Loucy (cell line): ENCODE results near the gene SPATA32.

Source experiments
- H2AFZ ChIP-seq: fragments of 200-600 bp; sonication (generic); 2 replicates; pipeline ENCODE4 v1.6.0; 2016; ENCODE audit warnings: antibody characterized with exemption, mild to moderate bottlenecking, low read length, moderate library complexity
- H3F3A ChIP-seq: fragments of 200-600 bp; 2 replicates; pipeline ENCODE4 v1.6.0; 2016; ENCODE audit warnings: antibody characterized with exemption, low read depth, mild to moderate bottlenecking
- H3K27me3 ChIP-seq: fragments of 200-600 bp; sonication (generic); 2 replicates; pipeline ENCODE4 v1.6.1; 2014; ENCODE audit warnings: low read length, mild to moderate bottlenecking; ENCODE audit not compliant: insufficient read depth, poor library complexity, severe bottlenecking
- H3K36me3 ChIP-seq: fragments of 200-600 bp; sonication (generic); 2 replicates; pipeline ENCODE4 v1.6.1; 2016; ENCODE audit warnings: low read length; ENCODE audit not compliant: insufficient read depth
- H3K4me1 ChIP-seq: fragments of 200-600 bp; sonication (generic); 2 replicates; pipeline ENCODE4 v1.5.1; 2014; ENCODE audit warnings: low read length, mild to moderate bottlenecking; ENCODE audit not compliant: insufficient read depth, poor library complexity, severe bottlenecking
- H3K4me2 ChIP-seq: fragments of 200-600 bp; sonication (generic); 2 replicates; pipeline ENCODE4 v1.6.0; 2014; ENCODE audit warnings: antibody characterized with exemption, low read length, low read depth, mild to moderate bottlenecking; ENCODE audit not compliant: poor library complexity, severe bottlenecking
- H3K4me3 ChIP-seq: fragments of 200-600 bp; sonication (generic); 2 replicates; pipeline ENCODE4 v1.5.1; 2014; ENCODE audit warnings: low read length, mild to moderate bottlenecking, mixed read lengths; ENCODE audit not compliant: poor library complexity, severe bottlenecking
- H3K79me2 ChIP-seq: fragments of 200-600 bp; sonication (generic); 2 replicates; pipeline ENCODE4 v1.6.1; 2014; ENCODE audit warnings: low read length; ENCODE audit not compliant: insufficient read depth
- H3K9ac ChIP-seq: fragments of 200-600 bp; sonication (generic); 2 replicates; pipeline ENCODE4 v1.6.0; 2014; ENCODE audit warnings: mild to moderate bottlenecking, low read depth, low read length, moderate library complexity; ENCODE audit not compliant: poor library complexity, severe bottlenecking
- H3K9me2 ChIP-seq: fragments of 200-600 bp; sonication (generic); replicated peaks from 2 replicates; pipeline ENCODE4 v1.6.1; 2016; ENCODE audit warnings: low read depth, low read length, mixed read lengths
- H3K9me3 ChIP-seq: fragments of 200-600 bp; sonication (generic); 2 replicates; pipeline ENCODE4 v1.6.1; 2014; ENCODE audit warnings: mild to moderate bottlenecking, antibody characterized with exemption, low read length, low read depth; ENCODE audit not compliant: insufficient read depth
- H4K20me1 ChIP-seq: fragments of 200-600 bp; sonication (generic); 2 replicates; pipeline ENCODE4 v1.6.0; 2014; ENCODE audit warnings: antibody characterized with exemption, low read length, mild to moderate bottlenecking; ENCODE audit not compliant: insufficient read depth, poor library complexity, severe bottlenecking
- EZH2phosphoT487 ChIP-seq: fragments of 200-600 bp; IDR thresholded peaks from 2 replicates; pipeline ENCODE4 v1.6.1; 2018; ENCODE audit warnings: antibody characterized with exemption, mild to moderate bottlenecking, moderate library complexity, borderline replicate concordance
- TF ChIP-seq, protein P1 (sequence below): fragments of 200-600 bp; sonication (generic); conservative IDR thresholded peaks from 2 replicates; pipeline ENCODE4 v1.5.1; 2014; ENCODE audit warnings: mild to moderate bottlenecking, antibody characterized with exemption, low read length

Gene SPATA32

DNA sequence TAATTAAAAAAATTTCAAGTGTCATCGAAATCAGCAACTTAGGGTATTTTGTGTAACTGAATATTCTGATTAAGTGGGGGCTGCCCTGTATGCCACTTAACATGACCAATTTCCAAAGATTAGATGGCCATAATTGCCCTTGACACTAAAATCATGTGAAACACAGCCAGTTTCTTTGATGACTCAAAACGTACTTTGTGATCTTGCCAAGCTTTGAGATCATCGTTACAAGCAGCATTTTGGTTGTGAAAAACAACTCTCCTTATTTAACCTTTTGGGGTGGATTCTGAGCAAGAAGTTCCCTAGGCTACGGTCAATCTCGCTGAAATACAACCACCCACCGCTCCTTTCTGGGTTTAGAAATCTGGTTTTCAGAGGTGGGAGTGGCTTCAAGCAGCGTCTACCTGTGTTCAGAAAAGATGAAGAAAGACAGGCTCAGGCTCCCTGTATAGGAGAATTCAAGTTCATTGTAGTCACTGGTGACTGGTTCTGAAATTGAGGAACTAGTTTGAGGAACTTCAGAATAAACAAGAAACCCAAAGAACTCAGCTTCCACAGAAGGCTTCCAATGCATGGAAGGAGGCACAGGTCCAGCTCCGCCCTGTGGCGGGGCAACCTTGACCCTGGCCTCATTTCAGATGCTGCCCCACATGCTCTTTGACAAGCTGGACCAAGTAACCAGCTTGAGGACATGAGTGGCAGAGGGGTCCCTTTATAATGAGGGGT is 45.6 kb upstream of the SPATA32 start:
- Histone ChIP-seq H3K4me2 (no peak overlapping the region), H3K9me3 (no peaks in the 10 kb centered on the region), H3K36me3 (no peaks in the 10 kb centered on the region), H2AFZ (no peak overlapping the region), H3K79me2 (peaks cover 33% of the 10 kb centered on the region; the same call in 1 of the 2 replicates), H3F3A (no peaks in the 10 kb centered on the region), H3K27me3 (no peaks in the 10 kb centered on the region), H3K4me1 (peaks cover 8% of the 10 kb centered on the region), H4K20me1 (no peaks in the 10 kb centered on the region), H3K9me2 (no peaks in the 10 kb centered on the region), H3K9ac (no peak overlapping the region), H3K4me3 (no peak overlapping the region)
- TF ChIP-seq, protein P1, sequence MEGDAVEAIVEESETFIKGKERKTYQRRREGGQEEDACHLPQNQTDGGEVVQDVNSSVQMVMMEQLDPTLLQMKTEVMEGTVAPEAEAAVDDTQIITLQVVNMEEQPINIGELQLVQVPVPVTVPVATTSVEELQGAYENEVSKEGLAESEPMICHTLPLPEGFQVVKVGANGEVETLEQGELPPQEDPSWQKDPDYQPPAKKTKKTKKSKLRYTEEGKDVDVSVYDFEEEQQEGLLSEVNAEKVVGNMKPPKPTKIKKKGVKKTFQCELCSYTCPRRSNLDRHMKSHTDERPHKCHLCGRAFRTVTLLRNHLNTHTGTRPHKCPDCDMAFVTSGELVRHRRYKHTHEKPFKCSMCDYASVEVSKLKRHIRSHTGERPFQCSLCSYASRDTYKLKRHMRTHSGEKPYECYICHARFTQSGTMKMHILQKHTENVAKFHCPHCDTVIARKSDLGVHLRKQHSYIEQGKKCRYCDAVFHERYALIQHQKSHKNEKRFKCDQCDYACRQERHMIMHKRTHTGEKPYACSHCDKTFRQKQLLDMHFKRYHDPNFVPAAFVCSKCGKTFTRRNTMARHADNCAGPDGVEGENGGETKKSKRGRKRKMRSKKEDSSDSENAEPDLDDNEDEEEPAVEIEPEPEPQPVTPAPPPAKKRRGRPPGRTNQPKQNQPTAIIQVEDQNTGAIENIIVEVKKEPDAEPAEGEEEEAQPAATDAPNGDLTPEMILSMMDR, result no peak
- TF ChIP-seq EZH2phosphoT487, result no peak

DNA sequence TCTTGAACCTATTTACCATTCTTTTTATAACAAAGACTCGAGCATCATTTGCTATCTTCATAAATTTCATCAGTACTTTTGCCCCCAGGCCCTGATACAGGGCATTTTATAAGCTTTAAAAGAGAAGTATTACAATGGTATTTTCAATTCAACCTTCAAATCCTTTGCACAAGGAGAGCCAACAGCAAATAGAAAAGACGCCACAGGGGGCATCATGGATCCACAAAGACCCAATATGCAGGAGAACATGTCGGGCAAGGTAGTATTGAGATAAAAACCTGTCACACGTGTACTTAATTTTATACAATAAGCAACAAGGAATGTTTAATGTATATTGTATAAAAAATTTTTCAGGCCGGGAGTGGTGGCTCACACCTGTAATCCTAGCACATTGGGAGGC is 44.7 kb upstream of the SPATA32 start:
- no peak overlapping the region for H3K4me3 ChIP-seq
- no peak overlapping the region for H3K4me2 ChIP-seq
- TF ChIP-seq, protein P1, result peak; percentile 53
- no peak for TF ChIP-seq EZH2phosphoT487
- no peaks in the 10 kb centered on the region for H3K9me3 ChIP-seq
- no peaks in the 10 kb centered on the region for H3K27me3 ChIP-seq
- peaks cover 4% of the 10 kb centered on the region for H3K4me1 ChIP-seq
- no peak overlapping the region for H2AFZ ChIP-seq
- no peak overlapping the region for H3K9ac ChIP-seq
- peaks cover 30% of the 10 kb centered on the region; the same call in 1 of the 2 replicates for H3K79me2 ChIP-seq
- no peaks in the 10 kb centered on the region for H3K9me2 ChIP-seq
- no peaks in the 10 kb centered on the region for H3F3A ChIP-seq
- no peaks in the 10 kb centered on the region for H3K36me3 ChIP-seq
- H4K20me1 ChIP-seq, result no peaks in the 10 kb centered on the region

DNA sequence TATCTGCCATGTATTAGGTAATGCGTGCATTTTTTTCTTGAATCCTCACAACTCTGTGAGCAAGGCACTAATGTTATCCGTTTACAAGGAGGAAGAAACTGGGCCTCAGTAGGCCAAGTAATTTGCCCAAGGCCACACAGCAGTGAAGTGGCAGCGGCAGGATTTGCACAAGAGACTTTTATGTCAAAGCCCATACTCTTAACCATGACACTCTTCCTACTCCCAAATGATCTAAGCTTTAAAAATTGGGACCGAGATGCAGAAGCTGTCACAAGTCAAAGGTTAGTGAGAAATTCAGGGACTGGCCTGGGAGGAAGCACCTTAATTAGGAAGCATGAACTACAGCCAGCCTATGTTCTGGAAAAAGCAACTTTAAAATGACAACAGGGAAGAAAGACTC is 44.2 kb upstream of the SPATA32 start:
- Histone ChIP-seq H3K27me3 (no peaks in the 10 kb centered on the region), H3K36me3 (no peaks in the 10 kb centered on the region), H3F3A (no peaks in the 10 kb centered on the region), H3K4me1 (peaks cover 4% of the 10 kb centered on the region), H3K4me2 (no peak overlapping the region), H3K9me2 (no peaks in the 10 kb centered on the region), H3K9ac (no peak overlapping the region), H3K9me3 (no peaks in the 10 kb centered on the region), H2AFZ (no peak overlapping the region), H3K79me2 (peaks cover 26% of the 10 kb centered on the region; the same call in 1 of the 2 replicates), H4K20me1 (no peaks in the 10 kb centered on the region), H3K4me3 (no peak overlapping the region)
- TF ChIP-seq, protein P1, result no peak
- TF ChIP-seq EZH2phosphoT487, result no peak
